GM12891 (cell line): Measurements from ENCODE around the gene FITM1.

Experiments used
- POLR2A ChIP-seq: IDR thresholded peaks from 2 replicates; pipeline ENCODE4 v1.6.1; 2011; ENCODE audit warnings: low read depth, low read length, control low read depth
- POLR2AphosphoS5 ChIP-seq: IDR thresholded peaks from 2 replicates; pipeline ENCODE4 v1.6.1; 2011; ENCODE audit warnings: low read depth, low read length, control low read depth

- TF ChIP-seq POLR2AphosphoS5 (peak; percentile 44; the same call in 1 of the 2 replicates), POLR2A (no peak)
Measured at GRCh38 chr14:24176599-24176998, 46.1 kb downstream of the FITM1 start.
